Endothelial cell of umbilical vein (primary cell): Measurements from ENCODE around the gene PCDHGA8. TPM values are rescaled to one million over a fixed set of nuclear protein-coding genes. Genes with fewer than 3 reads are reported as not detected.

Experiments used
- BruUV-seq: library from RNA; stranded (reverse); fragments of 400-500 nt; replicated peaks from 2 replicates; lab custom pipeline; 2021; lab: Mats Ljungman, UMichigan
- CTCF ChIA-PET: fragments of 300-600, 350-600 bp; sonication (Branson Sonifier 250); formaldehyde crosslinking; loops from one replicate; lab custom pipeline; 2021; ENCODE audit warnings: antibody characterized with exemption, inconsistent platforms; lab: Charles Lee
- POLR2A ChIA-PET: fragments of 300-600, 350-600 bp; sonication (Branson Sonifier 250); formaldehyde crosslinking; loops from one replicate; lab custom pipeline; 2021; ENCODE audit warnings: antibody characterized with exemption, inconsistent platforms; lab: Charles Lee
- DNase-seq: peaks from one replicate; pipeline ENCODE4 v3.0.0-alpha.2; 2011; ENCODE audit warnings: low read depth, low spot score
- FAIRE-seq: peaks from 2 replicates; lab custom pipeline; 2011; peaks lifted over from hg19 to GRCh38; lab: Jason Lieb, UNC
- H2AFZ ChIP-seq: 2 replicates; pipeline ENCODE4 v1.6.0; 2012; ENCODE audit warnings: low read depth, low read length, control low read depth, inconsistent platforms
- H3K27ac ChIP-seq: 2 replicates; pipeline ENCODE4 v1.5.1; 2011; ENCODE audit warnings: low read depth, mild to moderate bottlenecking, control low read depth, low read length, moderate library complexity; ENCODE audit not compliant: insufficient read depth
- H3K27me3 ChIP-seq, 2 experiments: 2 replicates each; pipeline versions ENCODE4 v1.6.0 to v1.6.1; 2011; ENCODE audit warnings: low read length in 2 of 2, mixed read lengths in 1 of 2; ENCODE audit not compliant: control insufficient read depth in 2 of 2, insufficient read depth in 2 of 2
- H3K36me3 ChIP-seq, 2 experiments: 2 replicates in 1 of 2; 3 replicates in 1 of 2; pipeline ENCODE4 v1.5.1; 2011; ENCODE audit warnings: low read length in 2 of 2, mild to moderate bottlenecking in 1 of 2, moderate library complexity in 1 of 2; ENCODE audit not compliant: control insufficient read depth in 2 of 2, insufficient read depth in 2 of 2; ENCODE audit errors: extremely low read depth in 1 of 2
- H3K4me1 ChIP-seq: 3 replicates; pipeline ENCODE4 v1.5.1; 2011; ENCODE audit warnings: mild to moderate bottlenecking, low read length; ENCODE audit not compliant: control insufficient read depth, insufficient read depth; ENCODE audit errors: extremely low read depth
- H3K4me2 ChIP-seq: 2 replicates; pipeline ENCODE4 v1.6.1; 2011; ENCODE audit warnings: low read length, control low read depth, mixed read lengths; ENCODE audit not compliant: insufficient read depth
- H3K4me3 ChIP-seq, 3 experiments: fragments of 200-600 bp in 1 of 3; sonication (generic), shearing (Covaris generic) in 1 of 3; replicated peaks in 1 of 3; 2 replicates each; pipeline ENCODE4 v1.5.1; 2011 to 2016; ENCODE audit warnings: control low read depth in 3 of 3, low read length in 3 of 3, mild to moderate bottlenecking in 2 of 3, inconsistent platforms in 1 of 3, low read depth in 1 of 3, moderate library complexity in 1 of 3; ENCODE audit not compliant: insufficient read depth in 1 of 3
- H3K79me2 ChIP-seq: 2 replicates; pipeline ENCODE4 v1.6.0; 2012; ENCODE audit warnings: low read length, inconsistent platforms; ENCODE audit not compliant: control insufficient read depth, insufficient read depth
- H3K9ac ChIP-seq: replicated peaks from 2 replicates; pipeline ENCODE3; 2011; ENCODE audit warnings: low read length, control low read depth; ENCODE audit not compliant: insufficient read depth; ENCODE audit errors: extremely low read depth
- H3K9me1 ChIP-seq: replicated peaks from 3 replicates; pipeline ENCODE4 v1.6.0; 2011; ENCODE audit warnings: mild to moderate bottlenecking, low read length; ENCODE audit not compliant: control insufficient read depth, insufficient read depth; ENCODE audit errors: extremely low read depth
- H3K9me3 ChIP-seq: replicated peaks from 2 replicates; pipeline ENCODE4 v1.5.1; 2012; ENCODE audit warnings: low read length, inconsistent platforms; ENCODE audit not compliant: control insufficient read depth, insufficient read depth
- H4K20me1 ChIP-seq: replicated peaks from 2 replicates; pipeline ENCODE3; 2011; ENCODE audit warnings: mild to moderate bottlenecking, low read length; ENCODE audit not compliant: control insufficient read depth, insufficient read depth; ENCODE audit errors: extremely low read depth
- EZH2 ChIP-seq: IDR thresholded peaks from 2 replicates; pipeline ENCODE4 v1.6.1; 2012; ENCODE audit warnings: borderline replicate concordance, low read depth, mild to moderate bottlenecking, moderate library complexity, low read length, inconsistent platforms; ENCODE audit not compliant: severe bottlenecking
- FOS ChIP-seq: IDR thresholded peaks from 2 replicates; pipeline ENCODE4 v1.6.1; 2011; ENCODE audit warnings: mild to moderate bottlenecking, low read length, moderate library complexity, borderline replicate concordance; ENCODE audit not compliant: insufficient read depth
- GATA2 ChIP-seq: IDR thresholded peaks from 2 replicates; pipeline ENCODE4 v1.7.0; 2011; ENCODE audit warnings: low read depth, mild to moderate bottlenecking, moderate library complexity, mixed read lengths, low read length; ENCODE audit not compliant: insufficient read length, insufficient read depth
- JUN ChIP-seq: IDR thresholded peaks from 2 replicates; pipeline ENCODE4 v1.6.1; 2011; ENCODE audit warnings: borderline replicate concordance, low read depth; ENCODE audit not compliant: insufficient read length, insufficient read depth
- MYC ChIP-seq: IDR thresholded peaks from one replicate; pipeline ENCODE4 v1.6.1; 2011; ENCODE audit warnings: mild to moderate bottlenecking, low read depth, low read length
- POLR2A ChIP-seq: IDR thresholded peaks from 2 replicates; pipeline ENCODE4 v1.6.1; 2012; ENCODE audit warnings: low read depth, mild to moderate bottlenecking, control low read depth, low read length
- POLR2AphosphoS5 ChIP-seq: IDR thresholded peaks from 2 replicates; pipeline ENCODE4 v1.6.1; 2012; ENCODE audit warnings: low read depth, mild to moderate bottlenecking, control low read depth, low read length, moderate library complexity; ENCODE audit not compliant: insufficient read depth
- dilution Hi-C: fragments of 300-500 bp; cut with MboI; formaldehyde crosslinking; loops from one replicate; pipeline ENCODE4 v1.15.0; 2019; ENCODE audit warnings: low sequenced_read_pairs; ENCODE audit not compliant: extremely low pct_ligation_motif_present
- intact Hi-C: fragments of 100-400 bp; cut with micrococcal nuclease; formaldehyde crosslinking; loops from one replicate; pipeline ENCODE4 v1.10.0; 2022
- polyA plus RNA-seq, 4 experiments: library from polyadenylated mRNA; depleted of rRNA in 3 of 4; stranded (reverse) in 3 of 4; unstranded in 1 of 4; fragments of >200 nt; gene quantifications; 2 replicates each; pipeline versions ENCODE4 v1.2.1 to v1.2.3, GENCODE V29; 2011 to 2012; ENCODE audit warnings: missing spikeins in 1 of 4
- total RNA-seq: library from RNA; stranded (reverse); gene quantifications from 2 replicates; pipeline ENCODE4 v1.2.3, GENCODE V29; 2021
- TF ChIP-seq, protein P1 (sequence below): IDR thresholded peaks from 2 replicates; pipeline ENCODE4 v1.6.1; 2011; ENCODE audit not compliant: insufficient read depth, insufficient read length
- TF ChIP-seq, protein P2 (sequence below), 2 donors: IDR thresholded peaks; 1 replicate in 1 of 2; 2 replicates in 1 of 2; pipeline ENCODE4 v1.5.1; 2011; ENCODE audit warnings: low read length in 2 of 2, mild to moderate bottlenecking in 2 of 2, moderate library complexity in 2 of 2, control low read depth in 1 of 2, inconsistent platforms in 1 of 2, low read depth in 1 of 2; ENCODE audit not compliant: insufficient read depth in 1 of 2; ENCODE audit errors: extremely low read depth in 1 of 2

PCDHGA8 gene
- total and polyA plus RNA-seq, 2 donors (not counting 3 experiments of a cell fraction or from before 2014, with no cell fraction given), result 0.44 to 0.95 TPM

DNA sequence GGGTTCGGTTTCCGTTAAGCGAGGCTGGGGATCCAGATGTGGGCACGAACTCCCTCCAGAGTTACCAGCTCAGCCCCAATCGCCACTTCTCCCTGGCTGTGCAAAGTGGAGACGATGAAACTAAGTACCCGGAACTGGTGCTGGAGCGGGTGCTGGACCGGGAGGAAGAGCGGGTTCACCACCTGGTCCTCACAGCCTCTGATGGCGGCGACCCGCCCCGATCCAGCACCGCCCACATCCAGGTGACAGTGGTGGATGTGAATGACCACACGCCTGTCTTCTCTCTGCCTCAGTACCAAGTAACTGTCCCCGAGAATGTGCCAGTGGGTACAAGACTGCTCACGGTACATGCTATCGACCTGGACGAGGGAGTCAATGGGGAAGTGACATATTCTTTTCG lies 9.1 kb upstream of the PCDHGA8 start:
- H2AFZ ChIP-seq, result no peak overlapping the region
- POLR2A ChIA-PET, result no interaction called here
- no peaks in the 10 kb centered on the region for H3K9me3 ChIP-seq
- no peak overlapping the region for H3K27ac ChIP-seq
- no peaks in the 10 kb centered on the region for H3K9me1 ChIP-seq
- no TSS peak for BruUV-seq
- dilution Hi-C loops (no loop called here), intact Hi-C loops (no loop called here)
- no peak overlapping the region for H3K9ac ChIP-seq
- CTCF ChIA-PET, result interaction anchor here (0.8 to 2.2 kb wide), 11 partner anchors 9 to 184 kb away, joined by 3 to 11 read pairs (median 5); partner anchors contain the start of genes PCDHGA1, PCDHGA11, PCDHGA12 and PCDHGA2
- FAIRE-seq, result no peak
- no peaks in the 10 kb centered on the region for H3K36me3 ChIP-seq
- peaks cover 31 to 63% of the 10 kb centered on the region in 2 experiments for H3K27me3 ChIP-seq
- no peak overlapping the region for H3K4me3 ChIP-seq
- H3K4me2 ChIP-seq, result no peak overlapping the region
- no peaks in the 10 kb centered on the region for H3K79me2 ChIP-seq
- no peaks in the 10 kb centered on the region for H3K4me1 ChIP-seq
- peak; percentile 58 for TF ChIP-seq EZH2
- no peak for TF ChIP-seq GATA2
- TF ChIP-seq JUN, result no peak
- H4K20me1 ChIP-seq, result no peaks in the 10 kb centered on the region
- no peak for DNase-seq

DNA sequence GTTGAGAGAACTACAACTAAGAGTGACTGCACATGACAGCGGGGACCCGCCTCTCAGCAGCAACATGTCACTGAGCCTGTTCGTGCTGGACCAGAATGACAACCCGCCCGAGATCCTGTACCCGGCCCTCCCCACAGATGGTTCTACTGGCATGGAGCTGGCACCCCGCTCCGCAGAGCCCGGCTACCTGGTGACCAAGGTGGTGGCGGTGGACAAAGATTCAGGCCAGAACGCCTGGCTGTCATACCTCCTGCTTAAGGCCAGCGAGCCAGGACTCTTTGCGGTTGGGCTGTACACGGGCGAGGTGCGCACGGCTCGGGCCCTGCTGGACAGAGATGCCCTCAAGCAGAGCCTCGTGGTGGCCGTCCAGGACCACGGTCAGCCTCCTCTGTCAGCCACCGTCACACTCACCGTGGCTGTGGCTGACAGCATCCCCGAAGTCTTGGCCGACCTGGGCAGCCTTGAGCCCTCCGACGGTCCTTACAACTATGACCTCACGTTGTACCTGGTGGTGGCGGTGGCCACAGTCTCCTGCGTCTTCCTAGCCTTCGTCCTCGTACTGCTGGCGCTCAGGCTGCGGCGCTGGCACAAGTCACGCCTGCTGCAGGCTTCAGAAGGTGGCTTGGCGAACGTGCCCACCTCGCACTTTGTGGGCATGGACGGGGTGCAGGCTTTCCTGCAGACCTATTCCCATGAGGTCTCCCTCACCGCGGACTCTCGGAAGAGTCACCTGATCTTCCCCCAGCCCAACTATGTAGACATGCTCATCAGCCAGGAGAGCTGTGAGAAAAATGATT lies 7.8 kb upstream of the PCDHGA8 start:
- CTCF ChIA-PET, result no interaction called here

More for the DNA sequence above, 7.8 kb upstream of the PCDHGA8 start:
- no peak overlapping the region for H3K9ac ChIP-seq
- H3K4me2 ChIP-seq, result no peak overlapping the region
- dilution Hi-C loops (no loop called here), intact Hi-C loops (no loop called here)
- POLR2A ChIA-PET, result no interaction called here
- no TSS peak for BruUV-seq
- peaks cover 36 to 66% of the 10 kb centered on the region in 2 experiments for H3K27me3 ChIP-seq
- H3K79me2 ChIP-seq, result no peaks in the 10 kb centered on the region
- H4K20me1 ChIP-seq, result no peaks in the 10 kb centered on the region
- H2AFZ ChIP-seq, result no peak overlapping the region
- no peak overlapping the region for H3K4me3 ChIP-seq
- no peaks in the 10 kb centered on the region for H3K36me3 ChIP-seq
- no peaks in the 10 kb centered on the region for H3K9me3 ChIP-seq
- TF ChIP-seq, protein P1, sequence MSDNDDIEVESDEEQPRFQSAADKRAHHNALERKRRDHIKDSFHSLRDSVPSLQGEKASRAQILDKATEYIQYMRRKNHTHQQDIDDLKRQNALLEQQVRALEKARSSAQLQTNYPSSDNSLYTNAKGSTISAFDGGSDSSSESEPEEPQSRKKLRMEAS, result no peak
- no peak for TF ChIP-seq GATA2
- TF ChIP-seq FOS, result no peak
- TF ChIP-seq, protein P2, sequence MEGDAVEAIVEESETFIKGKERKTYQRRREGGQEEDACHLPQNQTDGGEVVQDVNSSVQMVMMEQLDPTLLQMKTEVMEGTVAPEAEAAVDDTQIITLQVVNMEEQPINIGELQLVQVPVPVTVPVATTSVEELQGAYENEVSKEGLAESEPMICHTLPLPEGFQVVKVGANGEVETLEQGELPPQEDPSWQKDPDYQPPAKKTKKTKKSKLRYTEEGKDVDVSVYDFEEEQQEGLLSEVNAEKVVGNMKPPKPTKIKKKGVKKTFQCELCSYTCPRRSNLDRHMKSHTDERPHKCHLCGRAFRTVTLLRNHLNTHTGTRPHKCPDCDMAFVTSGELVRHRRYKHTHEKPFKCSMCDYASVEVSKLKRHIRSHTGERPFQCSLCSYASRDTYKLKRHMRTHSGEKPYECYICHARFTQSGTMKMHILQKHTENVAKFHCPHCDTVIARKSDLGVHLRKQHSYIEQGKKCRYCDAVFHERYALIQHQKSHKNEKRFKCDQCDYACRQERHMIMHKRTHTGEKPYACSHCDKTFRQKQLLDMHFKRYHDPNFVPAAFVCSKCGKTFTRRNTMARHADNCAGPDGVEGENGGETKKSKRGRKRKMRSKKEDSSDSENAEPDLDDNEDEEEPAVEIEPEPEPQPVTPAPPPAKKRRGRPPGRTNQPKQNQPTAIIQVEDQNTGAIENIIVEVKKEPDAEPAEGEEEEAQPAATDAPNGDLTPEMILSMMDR (IDR thresholded peaks at IDR 0.05; ENCODE audit: extremely low read depth in 1 of 2, insufficient read depth in 1 of 2, low read depth in 1 of 2, low read length in 2 of 2), result no peak
- TF ChIP-seq POLR2A, result no peak
- no peak for TF ChIP-seq EZH2
- TF ChIP-seq MYC, result no peak
- no peak for TF ChIP-seq POLR2AphosphoS5
- no peak for TF ChIP-seq JUN
- H3K9me1 ChIP-seq, result no peaks in the 10 kb centered on the region
- no peak for FAIRE-seq
- no peak for DNase-seq
- H3K4me1 ChIP-seq, result no peaks in the 10 kb centered on the region
- no peak overlapping the region for H3K27ac ChIP-seq
